PC-9 (cell line): ENCODE results near the gene TMEM128. TPM values are rescaled to one million over a fixed set of nuclear protein-coding genes. Genes with fewer than 3 reads are reported as not detected.

Experiments used
- BruUV-seq: library from RNA; stranded (reverse); fragments of 400-500 nt; replicated peaks from 2 replicates; lab custom pipeline; 2021; lab: Mats Ljungman, UMichigan
- CTCF ChIA-PET: fragments of 300-600 bp; sonication (Branson Sonifier 250); formaldehyde crosslinking; loops from one replicate; lab custom pipeline; 2022; ENCODE audit warnings: antibody characterized with exemption; lab: Charles Lee
- POLR2A ChIA-PET: fragments of 300-600 bp; sonication (Branson Sonifier 250); formaldehyde crosslinking; loops from one replicate; lab custom pipeline; 2022; ENCODE audit warnings: antibody characterized with exemption; ENCODE audit not compliant: unreplicated experiment; lab: Charles Lee
- DNase-seq, 2 experiments: peaks; one replicate each; pipeline versions ENCODE4 v3.0.0 to v3.0.0-alpha.2; 2015 to 2022; ENCODE audit warnings: mixed read lengths in 1 of 2
- H2AFZ ChIP-seq: fragments of 200-600 bp; sonication (generic); 2 replicates; pipeline ENCODE4 v1.8.1; 2017; ENCODE audit warnings: antibody characterized with exemption
- H3F3A ChIP-seq: fragments of 200-600 bp; sonication (generic); 2 replicates; pipeline ENCODE4 v1.8.1; 2017; ENCODE audit warnings: antibody characterized with exemption, mild to moderate bottlenecking, low read depth; ENCODE audit not compliant: insufficient read depth
- H3K27ac ChIP-seq: fragments of 200-600 bp; sonication (generic); 2 replicates; pipeline ENCODE4 v1.6.1; 2016; ENCODE audit warnings: mixed run types
- H3K27me3 ChIP-seq: fragments of 200-600 bp; sonication (generic); 2 replicates; pipeline ENCODE4 v1.6.1; 2016; ENCODE audit warnings: low read depth, mixed run types; ENCODE audit not compliant: insufficient read depth
- H3K36me3 ChIP-seq: fragments of 200-600 bp; sonication (generic); 2 replicates; pipeline ENCODE4 v1.6.1; 2016; ENCODE audit warnings: low read depth, mixed run types
- H3K4me1 ChIP-seq: fragments of 200-600 bp; sonication (generic); replicated peaks from 2 replicates; pipeline ENCODE4 v1.6.1; 2016; ENCODE audit warnings: mixed run types; ENCODE audit not compliant: insufficient read depth
- H3K4me2 ChIP-seq: fragments of 200-600 bp; sonication (generic); 2 replicates; pipeline ENCODE4 v1.6.1; 2017; ENCODE audit warnings: mixed run types
- H3K4me3 ChIP-seq: fragments of 200-600 bp; sonication (generic); 2 replicates; pipeline ENCODE4 v1.6.1; 2016; ENCODE audit warnings: mixed run types
- H3K79me2 ChIP-seq: fragments of 200-600 bp; sonication (generic); 2 replicates; pipeline ENCODE4 v1.6.1; 2017; ENCODE audit warnings: low read depth, mixed run types
- H3K9me2 ChIP-seq: fragments of 200-600 bp; sonication (generic); 2 replicates; pipeline ENCODE4 v1.8.1; 2017; ENCODE audit warnings: mild to moderate bottlenecking; ENCODE audit not compliant: insufficient read depth
- H3K9me3 ChIP-seq: fragments of 200-600 bp; sonication (generic); 2 replicates; pipeline ENCODE4 v1.8.1; 2016; ENCODE audit warnings: low read depth; ENCODE audit not compliant: insufficient read depth
- H4K20me1 ChIP-seq: fragments of 200-600 bp; sonication (generic); 2 replicates; pipeline ENCODE4 v1.8.1; 2017; ENCODE audit not compliant: insufficient read depth
- CTCF ChIP-seq: fragments of 200-600 bp; sonication (generic); conservative IDR thresholded peaks from 2 replicates; pipeline ENCODE4 v1.6.1; 2017; ENCODE audit warnings: mixed run types, antibody characterized with exemption, mild to moderate bottlenecking, moderate library complexity
- EZH2 ChIP-seq: fragments of 200-600 bp; sonication (generic); IDR thresholded peaks from 2 replicates; pipeline ENCODE4 v1.8.0; 2017; ENCODE audit warnings: antibody characterized with exemption, low read depth
- intact Hi-C: fragments of 100-400 bp; cut with micrococcal nuclease; formaldehyde crosslinking; loops from one replicate; pipeline ENCODE4 v1.10.0; 2022; ENCODE audit not compliant: unreplicated experiment
- total RNA-seq: library from RNA; stranded (reverse); gene quantifications from 2 replicates; pipeline ENCODE4 v1.2.3, GENCODE V29; 2021

TMEM128 gene
- total RNA-seq, 1 experiment from 2014 or later, result 18.1 TPM

GRCh38 chr4:4268776-4269175, 20.8 kb upstream of the TMEM128 start:
- no peaks in the 10 kb centered on the region for H3K36me3 ChIP-seq
- DNase-seq, result no peak
- no peak overlapping the region for H3K27ac ChIP-seq
- H3K79me2 ChIP-seq, result no peaks in the 10 kb centered on the region
- H3K9me3 ChIP-seq, result no peaks in the 10 kb centered on the region
- no peaks in the 10 kb centered on the region for H3K27me3 ChIP-seq
- H3K4me3 ChIP-seq, result no peak overlapping the region
- H3F3A ChIP-seq, result no peaks in the 10 kb centered on the region
- no TSS peak for BruUV-seq
- ChIA-PET CTCF (no interaction called here), POLR2A (no interaction called here)
- H3K9me2 ChIP-seq, result no peaks in the 10 kb centered on the region
- H4K20me1 ChIP-seq, result no peaks in the 10 kb centered on the region
- intact Hi-C loops, result no loop called here
- no peak for TF ChIP-seq EZH2
- no peak for TF ChIP-seq CTCF
- H2AFZ ChIP-seq, result no peak overlapping the region
- no peak overlapping the region for H3K4me2 ChIP-seq
- no peaks in the 10 kb centered on the region for H3K4me1 ChIP-seq

DNA sequence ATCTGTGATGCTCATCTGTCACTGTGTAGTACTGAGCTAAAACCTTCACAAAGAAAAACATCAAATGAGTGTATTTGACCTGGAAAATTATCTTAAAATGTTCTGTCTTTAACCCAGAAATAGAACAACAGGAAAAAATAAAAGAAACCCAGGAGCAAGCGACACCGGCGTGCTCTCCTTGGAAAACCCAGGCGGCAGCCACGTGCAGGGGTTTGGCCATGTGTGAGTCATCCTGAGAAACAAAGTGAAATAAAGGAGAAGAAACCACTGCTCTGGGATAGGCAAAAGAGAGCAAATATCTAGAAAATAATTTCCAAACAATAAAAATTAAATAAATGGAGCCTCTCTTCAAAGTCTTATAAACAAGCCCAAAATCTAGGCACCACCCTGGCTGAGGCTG, 20.0 kb upstream of the TMEM128 start:
- H3F3A ChIP-seq, result no peaks in the 10 kb centered on the region
- no peaks in the 10 kb centered on the region for H4K20me1 ChIP-seq
- no peak for DNase-seq
- TF ChIP-seq CTCF, result no peak
- intact Hi-C loops, result no loop called here
- H3K36me3 ChIP-seq, result no peaks in the 10 kb centered on the region
- no peaks in the 10 kb centered on the region for H3K27me3 ChIP-seq
- no peak overlapping the region for H3K4me2 ChIP-seq
- H2AFZ ChIP-seq, result no peak overlapping the region
- POLR2A ChIA-PET, result no interaction called here
- H3K27ac ChIP-seq, result no peak overlapping the region
- H3K79me2 ChIP-seq, result no peaks in the 10 kb centered on the region
- CTCF ChIA-PET, result no interaction called here
- no peaks in the 10 kb centered on the region for H3K4me1 ChIP-seq
- H3K9me3 ChIP-seq, result no peaks in the 10 kb centered on the region
- H3K4me3 ChIP-seq, result no peak overlapping the region
- H3K9me2 ChIP-seq, result no peaks in the 10 kb centered on the region
- BruUV-seq, result no TSS peak

DNA sequence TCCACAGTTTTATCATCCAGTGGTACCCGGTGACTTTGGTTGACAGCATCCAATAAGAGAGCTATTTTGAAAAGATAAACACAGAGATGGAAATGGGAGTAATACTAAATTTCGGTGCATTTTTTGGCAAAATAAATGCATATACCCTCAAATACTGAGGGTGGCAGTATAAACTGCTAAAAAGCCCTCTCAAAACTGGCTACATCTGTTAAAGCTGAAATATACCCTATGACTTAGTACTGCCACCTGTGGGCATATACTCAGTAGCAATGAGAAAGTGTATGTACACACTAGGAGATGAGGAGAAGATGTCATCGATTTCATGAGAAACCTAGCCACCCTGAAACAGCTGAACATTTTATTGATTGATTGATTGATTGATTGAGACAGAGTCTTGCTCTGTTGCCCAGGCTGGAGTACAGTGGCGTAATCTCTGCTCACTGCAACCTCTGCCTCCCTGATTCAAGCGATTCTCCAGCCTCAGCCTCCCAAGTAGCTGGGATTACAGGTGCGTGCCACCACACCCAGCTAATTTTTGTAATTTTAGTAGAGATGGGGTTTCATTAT, 12.2 kb upstream of the TMEM128 start:
- Histone ChIP-seq H2AFZ (no peak overlapping the region), H3K79me2 (no peaks in the 10 kb centered on the region), H3K27ac (no peak overlapping the region), H4K20me1 (no peaks in the 10 kb centered on the region), H3F3A (peaks cover 5% of the 10 kb centered on the region; the same call in 1 of the 2 replicates), H3K9me2 (no peaks in the 10 kb centered on the region), H3K27me3 (peaks cover 9% of the 10 kb centered on the region; the same call in 1 of the 2 replicates), H3K4me3 (no peak overlapping the region), H3K9me3 (no peaks in the 10 kb centered on the region), H3K4me2 (peak overlapping the region; percentile 61; the same call in 1 of the 2 replicates), H3K36me3 (no peaks in the 10 kb centered on the region), H3K4me1 (peaks cover 8% of the 10 kb centered on the region)
- ChIA-PET POLR2A (interaction anchor here (0.7 to 0.9 kb wide), 2 partner anchors 12 kb away, joined by 3 to 4 read pairs; partner anchors contain the start of gene TMEM128), CTCF (interaction anchor here (0.7 kb wide), 2 partner anchors 71 to 1738 kb away, joined by 3 to 5 read pairs; no protein-coding TSS in a partner anchor)
- TF ChIP-seq CTCF (peak; percentile 55), EZH2 (no peak)
- no TSS peak for BruUV-seq
- intact Hi-C loops, result loop anchor here (2.0 to 5.0 kb wide), 2 partner anchors 75 to 172 kb away; no protein-coding TSS in a partner anchor
- DNase-seq, result peak in 1 of 2 experiments; percentile 52
